Measurements from ENCODE around the gene DNAJC5. TPM values are rescaled to one million over a fixed set of nuclear protein-coding genes. Genes with fewer than 3 reads are reported as not detected.
A peak's percentile ranks its signal among the peaks of the same experiment; 100 is the strongest.

The DNAJC5 gene
- total and polyA plus RNA-seq, 9 of the 15 experiments (the other 6 are each of a cell fraction or from before 2014, with no cell fraction given) = 0.95 to 42.8 (median 23.4) TPM

DNA sequence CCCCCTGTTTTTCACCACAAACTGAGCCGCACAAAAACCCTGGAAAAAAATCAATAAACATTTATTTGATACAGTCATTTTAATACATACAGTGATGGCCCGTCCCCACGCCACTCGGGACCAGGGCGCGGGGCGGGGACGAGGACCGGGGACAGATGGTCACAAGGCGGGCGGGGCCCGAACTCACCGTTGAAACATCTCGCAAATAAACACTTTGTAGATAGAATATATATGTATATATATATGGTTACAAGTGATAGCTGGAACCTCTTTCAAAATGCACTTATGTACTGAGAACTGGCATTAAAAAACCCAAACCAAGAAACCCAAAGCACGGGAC, 61.7 kb downstream of the DNAJC5 start (continued):
- TF ChIP-seq, protein P1, sequence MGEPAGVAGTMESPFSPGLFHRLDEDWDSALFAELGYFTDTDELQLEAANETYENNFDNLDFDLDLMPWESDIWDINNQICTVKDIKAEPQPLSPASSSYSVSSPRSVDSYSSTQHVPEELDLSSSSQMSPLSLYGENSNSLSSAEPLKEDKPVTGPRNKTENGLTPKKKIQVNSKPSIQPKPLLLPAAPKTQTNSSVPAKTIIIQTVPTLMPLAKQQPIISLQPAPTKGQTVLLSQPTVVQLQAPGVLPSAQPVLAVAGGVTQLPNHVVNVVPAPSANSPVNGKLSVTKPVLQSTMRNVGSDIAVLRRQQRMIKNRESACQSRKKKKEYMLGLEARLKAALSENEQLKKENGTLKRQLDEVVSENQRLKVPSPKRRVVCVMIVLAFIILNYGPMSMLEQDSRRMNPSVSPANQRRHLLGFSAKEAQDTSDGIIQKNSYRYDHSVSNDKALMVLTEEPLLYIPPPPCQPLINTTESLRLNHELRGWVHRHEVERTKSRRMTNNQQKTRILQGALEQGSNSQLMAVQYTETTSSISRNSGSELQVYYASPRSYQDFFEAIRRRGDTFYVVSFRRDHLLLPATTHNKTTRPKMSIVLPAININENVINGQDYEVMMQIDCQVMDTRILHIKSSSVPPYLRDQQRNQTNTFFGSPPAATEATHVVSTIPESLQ (CRISPR knock-in tag; IDR thresholded peaks at IDR 0.05) = no peak
- TF ChIP-seq EWSR1 (IDR thresholded peaks at IDR 0.05; ENCODE audit: borderline replicate concordance, low read depth, partially characterized antibody) = no peak
- TF ChIP-seq SRSF1 (IDR thresholded peaks at IDR 0.05; ENCODE audit: low read depth, low read length) = no peak
- no peak for TF ChIP-seq MBD2 (IDR thresholded peaks at IDR 0.05; ENCODE audit: borderline replicate concordance, low read depth)
- no peak for TF ChIP-seq COPS2 (conservative IDR thresholded peaks at IDR 0.05)
- no peak for TF ChIP-seq CBX3 (IDR thresholded peaks at IDR 0.05; ENCODE audit: borderline replicate concordance in 1 of 2, low read length in 2 of 2)
- TF ChIP-seq NFE2 (IDR thresholded peaks at IDR 0.05; ENCODE audit: low read depth) = no peak
- TF ChIP-seq ZFP30 (CRISPR knock-in tag; IDR thresholded peaks at IDR 0.05; ENCODE audit: borderline replicate concordance) = no peak
- TF ChIP-seq, protein P2, sequence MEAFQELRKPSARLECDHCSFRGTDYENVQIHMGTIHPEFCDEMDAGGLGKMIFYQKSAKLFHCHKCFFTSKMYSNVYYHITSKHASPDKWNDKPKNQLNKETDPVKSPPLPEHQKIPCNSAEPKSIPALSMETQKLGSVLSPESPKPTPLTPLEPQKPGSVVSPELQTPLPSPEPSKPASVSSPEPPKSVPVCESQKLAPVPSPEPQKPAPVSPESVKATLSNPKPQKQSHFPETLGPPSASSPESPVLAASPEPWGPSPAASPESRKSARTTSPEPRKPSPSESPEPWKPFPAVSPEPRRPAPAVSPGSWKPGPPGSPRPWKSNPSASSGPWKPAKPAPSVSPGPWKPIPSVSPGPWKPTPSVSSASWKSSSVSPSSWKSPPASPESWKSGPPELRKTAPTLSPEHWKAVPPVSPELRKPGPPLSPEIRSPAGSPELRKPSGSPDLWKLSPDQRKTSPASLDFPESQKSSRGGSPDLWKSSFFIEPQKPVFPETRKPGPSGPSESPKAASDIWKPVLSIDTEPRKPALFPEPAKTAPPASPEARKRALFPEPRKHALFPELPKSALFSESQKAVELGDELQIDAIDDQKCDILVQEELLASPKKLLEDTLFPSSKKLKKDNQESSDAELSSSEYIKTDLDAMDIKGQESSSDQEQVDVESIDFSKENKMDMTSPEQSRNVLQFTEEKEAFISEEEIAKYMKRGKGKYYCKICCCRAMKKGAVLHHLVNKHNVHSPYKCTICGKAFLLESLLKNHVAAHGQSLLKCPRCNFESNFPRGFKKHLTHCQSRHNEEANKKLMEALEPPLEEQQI (IDR thresholded peaks at IDR 0.05) = no peak
- TF ChIP-seq KDM2B (CRISPR knock-in tag; IDR thresholded peaks at IDR 0.05) = no peak
- no peak for TF ChIP-seq TAF15 (IDR thresholded peaks at IDR 0.05; ENCODE audit: low read depth, low read length)
- no peak for TF ChIP-seq MXI1 (IDR thresholded peaks at IDR 0.05; ENCODE audit: low read depth, low read length)
- no peak for TF ChIP-seq NUFIP1 (IDR thresholded peaks at IDR 0.05; ENCODE audit: partially characterized antibody)
- TF ChIP-seq, protein P3, sequence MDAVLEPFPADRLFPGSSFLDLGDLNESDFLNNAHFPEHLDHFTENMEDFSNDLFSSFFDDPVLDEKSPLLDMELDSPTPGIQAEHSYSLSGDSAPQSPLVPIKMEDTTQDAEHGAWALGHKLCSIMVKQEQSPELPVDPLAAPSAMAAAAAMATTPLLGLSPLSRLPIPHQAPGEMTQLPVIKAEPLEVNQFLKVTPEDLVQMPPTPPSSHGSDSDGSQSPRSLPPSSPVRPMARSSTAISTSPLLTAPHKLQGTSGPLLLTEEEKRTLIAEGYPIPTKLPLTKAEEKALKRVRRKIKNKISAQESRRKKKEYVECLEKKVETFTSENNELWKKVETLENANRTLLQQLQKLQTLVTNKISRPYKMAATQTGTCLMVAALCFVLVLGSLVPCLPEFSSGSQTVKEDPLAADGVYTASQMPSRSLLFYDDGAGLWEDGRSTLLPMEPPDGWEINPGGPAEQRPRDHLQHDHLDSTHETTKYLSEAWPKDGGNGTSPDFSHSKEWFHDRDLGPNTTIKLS (IDR thresholded peaks at IDR 0.05; ENCODE audit: borderline replicate concordance, low read depth) = peak; percentile 16
- no peak for TF ChIP-seq CAMTA2 (CRISPR knock-in tag; conservative IDR thresholded peaks at IDR 0.05)
- TF ChIP-seq SAP30 (IDR thresholded peaks at IDR 0.05; ENCODE audit: borderline replicate concordance, insufficient read depth, low read depth, low read length, poor library complexity, severe bottlenecking) = peak; percentile 34
- TF ChIP-seq ILF3 (IDR thresholded peaks at IDR 0.05; ENCODE audit: borderline replicate concordance) = no peak
- TF ChIP-seq POLR3A (IDR thresholded peaks at IDR 0.05; ENCODE audit: borderline replicate concordance, extremely low read depth, insufficient read depth, insufficient read length) = no peak
- TF ChIP-seq GABPB1 (CRISPR knock-in tag; IDR thresholded peaks at IDR 0.05) = 0 out of 2 replicates have a peak, but pooled peaks have one; percentile 9
- TF ChIP-seq, protein P4, sequence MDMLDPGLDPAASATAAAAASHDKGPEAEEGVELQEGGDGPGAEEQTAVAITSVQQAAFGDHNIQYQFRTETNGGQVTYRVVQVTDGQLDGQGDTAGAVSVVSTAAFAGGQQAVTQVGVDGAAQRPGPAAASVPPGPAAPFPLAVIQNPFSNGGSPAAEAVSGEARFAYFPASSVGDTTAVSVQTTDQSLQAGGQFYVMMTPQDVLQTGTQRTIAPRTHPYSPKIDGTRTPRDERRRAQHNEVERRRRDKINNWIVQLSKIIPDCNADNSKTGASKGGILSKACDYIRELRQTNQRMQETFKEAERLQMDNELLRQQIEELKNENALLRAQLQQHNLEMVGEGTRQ (CRISPR knock-in tag; IDR thresholded peaks at IDR 0.05) = no peak
- no peak for TF ChIP-seq E2F3 (CRISPR knock-in tag; IDR thresholded peaks at IDR 0.05)
- peak; percentile 48; the same call in 1 of the 2 replicates for TF ChIP-seq HDAC2 (IDR thresholded peaks at IDR 0.05)
- TF ChIP-seq TEAD2 (tag; IDR thresholded peaks at IDR 0.05) = no peak
